Measurements from ENCODE around the gene CDYL.

Gene CDYL

DNA sequence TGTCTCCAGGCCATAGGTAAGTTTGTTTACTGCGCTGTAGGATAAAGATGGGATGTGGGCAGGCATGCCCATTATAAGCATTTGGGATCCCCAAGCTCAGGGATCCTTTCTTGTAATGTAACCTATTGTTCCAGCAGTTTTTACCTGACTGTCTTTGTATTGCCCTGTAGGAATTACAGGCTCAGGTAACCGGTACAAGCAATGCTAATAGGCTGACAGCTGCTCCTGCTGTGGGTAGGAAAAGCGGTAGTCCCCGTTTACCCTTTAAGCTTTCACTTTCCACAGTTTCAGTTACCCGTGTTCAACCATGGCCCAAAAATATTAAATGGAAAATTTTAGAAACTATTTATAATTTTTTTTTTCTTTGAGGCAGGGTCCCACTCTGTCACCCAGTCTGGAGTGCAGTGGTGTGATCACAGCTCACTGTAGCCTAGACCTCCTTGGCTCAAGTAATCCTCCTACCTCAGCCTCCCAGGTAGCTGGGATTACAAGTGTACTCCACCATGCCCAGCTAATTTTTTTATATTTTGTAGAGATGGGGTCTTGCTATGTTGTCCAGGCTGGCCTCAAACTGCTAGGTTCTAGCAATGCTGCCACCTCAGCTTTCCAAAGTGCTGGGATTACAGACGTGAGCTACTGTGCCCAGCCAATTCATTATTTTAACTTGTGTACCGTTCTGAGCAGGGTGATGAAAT is 108.6 kb downstream of the CDYL start:
- no peak for DNase-seq (ENCODE audit: low spot score)

DNA sequence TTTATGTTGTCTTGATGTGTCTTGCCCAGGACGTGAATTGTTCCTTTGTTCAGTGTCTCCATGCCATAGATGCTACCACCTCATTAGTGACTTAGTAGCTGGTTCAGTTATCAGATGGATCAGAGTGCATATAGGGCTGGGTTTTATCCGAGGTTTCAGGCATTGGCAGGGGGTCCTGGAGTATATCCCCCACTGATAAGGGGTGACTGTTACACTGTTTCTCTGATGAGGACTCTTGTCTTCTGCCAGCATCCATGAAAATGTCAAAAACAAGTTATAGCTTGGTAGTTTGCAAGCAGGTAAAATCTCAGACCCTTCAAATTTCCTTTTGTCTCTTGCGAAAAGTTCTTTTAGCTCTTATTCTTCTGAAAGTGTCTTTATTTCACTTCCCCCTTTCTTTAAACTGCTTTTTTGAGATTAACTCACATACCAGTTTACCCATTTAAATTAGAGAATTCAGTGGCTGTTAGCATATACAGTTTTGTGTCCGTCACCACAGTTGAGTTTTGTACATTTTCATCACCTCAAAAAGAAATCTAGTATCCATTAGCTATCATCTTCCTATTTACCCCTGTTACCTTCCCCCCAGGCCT is 109.2 kb downstream of the CDYL start:
- DNase-seq (ENCODE audit: low spot score), result no peak

DNA sequence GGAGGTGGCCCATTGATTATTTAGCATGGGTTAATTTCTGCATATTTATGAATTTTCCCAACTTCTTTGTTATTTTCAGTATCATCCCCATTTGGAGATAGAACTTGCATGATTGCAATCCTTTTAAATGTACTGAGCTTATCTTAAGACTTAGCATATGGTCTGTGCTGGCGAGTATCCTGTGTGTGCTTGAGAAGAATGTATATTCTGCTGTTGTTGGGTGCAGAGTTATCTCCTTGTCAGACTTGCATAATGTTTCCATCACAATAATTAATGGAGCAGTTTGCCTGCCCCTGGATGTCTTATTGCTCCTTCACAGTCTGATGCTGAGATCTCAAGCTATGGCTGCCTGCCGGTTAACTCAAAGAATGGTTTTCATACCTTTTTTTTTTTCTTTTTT is 112.6 kb downstream of the CDYL start:
- no peak for DNase-seq (ENCODE audit: low spot score)

DNA sequence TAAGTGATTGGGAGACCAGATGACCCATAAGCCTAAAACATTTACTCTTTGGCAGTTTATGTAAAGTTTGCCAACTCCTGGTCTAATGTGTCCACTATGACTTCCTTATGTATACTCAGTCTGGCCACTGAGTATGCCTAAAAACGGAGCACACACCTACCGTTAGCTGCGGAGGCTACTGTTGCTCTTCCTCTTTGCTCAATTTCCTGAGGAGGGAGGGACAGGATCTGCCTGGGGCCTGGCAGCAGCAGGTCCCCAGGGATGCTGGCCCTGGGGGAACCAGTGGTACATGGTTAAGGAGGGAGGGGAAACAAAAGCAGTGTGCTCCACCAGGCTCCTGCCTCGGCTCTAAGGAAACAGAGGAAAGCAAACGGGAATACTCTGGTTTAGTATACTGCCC is 113.5 kb downstream of the CDYL start:
- DNase-seq (ENCODE audit: low spot score), result no peak

DNA sequence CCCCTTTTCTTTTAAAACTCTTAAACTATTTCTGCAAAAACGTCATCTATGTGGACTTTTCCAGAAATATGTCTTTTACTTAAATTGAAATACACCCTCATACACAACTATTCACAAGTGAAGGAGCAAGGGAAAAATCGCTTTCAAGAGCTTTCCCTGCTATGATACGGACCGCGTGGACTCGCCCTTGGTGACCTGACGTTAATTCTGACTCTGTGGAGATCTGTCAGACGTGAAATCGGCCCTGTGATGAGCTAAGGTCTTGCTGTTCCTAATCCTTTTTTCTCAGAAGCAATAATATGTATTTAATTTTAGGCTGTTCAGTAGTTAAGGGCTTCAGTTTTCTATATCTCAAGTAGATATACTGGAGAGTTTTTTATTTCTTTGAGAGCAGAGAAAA is 114.0 kb downstream of the CDYL start:
- no peak for DNase-seq (ENCODE audit: low spot score)

DNA sequence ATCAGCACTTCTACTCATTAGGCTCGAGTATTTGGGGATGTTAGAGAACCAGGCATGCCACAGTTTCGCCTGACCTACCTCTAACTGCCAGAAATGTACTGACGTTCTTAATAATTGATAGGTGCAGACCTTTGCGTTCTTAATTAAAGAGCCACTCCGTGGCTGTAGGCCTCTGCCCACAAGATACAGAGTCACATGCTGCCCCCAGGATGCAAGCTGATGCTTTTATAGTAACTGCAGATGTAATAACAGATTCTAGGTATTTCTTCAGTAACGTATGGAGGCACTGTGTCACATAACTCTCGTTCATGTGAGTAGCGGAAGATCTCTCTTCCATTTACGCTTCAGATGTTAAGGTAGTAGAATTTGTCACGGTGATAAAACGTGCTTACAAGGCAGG is 114.4 kb downstream of the CDYL start:
- DNase-seq (ENCODE audit: low spot score), result no peak

DNA sequence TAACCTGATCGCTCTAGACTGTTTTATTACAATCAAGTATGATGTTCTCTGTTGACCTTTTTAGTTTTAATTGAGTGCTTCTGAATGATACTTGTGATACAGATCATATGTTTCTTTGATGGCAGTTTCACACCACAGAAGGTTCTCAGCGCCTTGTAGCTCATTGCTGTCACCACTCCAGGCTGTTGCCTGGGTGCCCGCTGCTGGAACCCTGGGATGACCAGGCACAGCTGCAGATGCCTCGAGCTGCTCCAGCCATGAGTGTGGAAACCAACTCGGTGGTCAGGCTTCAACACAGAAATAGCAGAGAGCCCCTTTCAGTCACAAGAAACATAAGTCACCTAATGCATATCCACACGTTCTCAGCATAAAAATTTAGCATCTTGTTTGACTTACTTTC is 114.9 kb downstream of the CDYL start:
- no peak for DNase-seq (ENCODE audit: low spot score)

DNA sequence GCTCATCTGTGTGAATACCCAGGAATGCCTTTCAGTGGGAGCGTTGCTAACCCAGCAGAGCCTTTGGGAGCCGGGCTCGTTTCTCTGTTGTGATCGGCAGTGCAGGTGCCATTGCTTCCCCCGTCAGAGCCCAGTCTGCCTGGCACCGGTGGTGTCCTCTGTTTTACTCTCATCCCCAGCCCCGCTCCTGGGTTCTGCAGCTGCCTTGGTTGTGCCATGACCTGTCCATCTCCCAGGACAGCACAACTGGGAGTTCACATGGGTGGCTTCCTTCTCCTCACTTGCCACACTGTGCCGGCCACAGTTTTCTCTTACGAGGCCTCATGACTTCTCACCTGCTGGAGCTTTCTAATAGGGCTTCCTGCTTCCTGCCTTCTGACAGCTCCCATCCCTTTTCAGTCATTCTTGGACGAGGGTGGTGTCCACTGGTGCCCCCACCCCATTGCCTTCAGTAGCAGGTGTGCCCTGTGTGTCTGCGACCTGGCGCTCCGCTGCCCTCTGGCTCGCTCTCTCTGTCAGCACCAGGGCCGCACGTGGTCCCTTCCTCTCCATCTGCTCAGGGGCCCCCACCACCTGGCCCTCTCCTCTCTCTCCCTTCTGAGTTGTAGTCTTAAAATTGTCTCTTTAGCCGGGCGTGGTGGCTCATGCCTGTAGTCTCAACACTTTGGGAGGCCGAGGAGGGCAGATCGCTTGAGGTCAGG is 116.7 kb downstream of the CDYL start:
- no peak for DNase-seq (ENCODE audit: low spot score)

DNA sequence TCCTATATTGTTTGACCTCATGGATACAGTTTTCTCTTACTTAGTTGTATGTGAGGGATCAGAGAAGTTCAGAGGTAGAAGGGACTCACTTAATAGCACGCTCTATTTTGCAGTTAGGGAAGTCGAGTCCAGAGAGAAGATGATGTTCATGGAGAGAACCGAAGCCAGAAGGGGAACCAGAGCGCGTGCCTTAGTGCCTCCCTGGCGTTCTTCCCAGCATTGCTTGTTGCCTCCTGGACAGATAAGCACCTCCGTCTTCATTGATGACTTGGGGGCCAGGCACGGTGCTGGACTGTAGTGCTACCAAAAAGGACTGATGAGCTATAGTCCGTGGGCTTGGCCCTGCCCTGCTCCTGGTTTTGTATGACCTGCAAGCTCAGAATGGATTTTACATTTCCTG is 117.8 kb downstream of the CDYL start:
- DNase-seq (ENCODE audit: low spot score), result no peak

DNA sequence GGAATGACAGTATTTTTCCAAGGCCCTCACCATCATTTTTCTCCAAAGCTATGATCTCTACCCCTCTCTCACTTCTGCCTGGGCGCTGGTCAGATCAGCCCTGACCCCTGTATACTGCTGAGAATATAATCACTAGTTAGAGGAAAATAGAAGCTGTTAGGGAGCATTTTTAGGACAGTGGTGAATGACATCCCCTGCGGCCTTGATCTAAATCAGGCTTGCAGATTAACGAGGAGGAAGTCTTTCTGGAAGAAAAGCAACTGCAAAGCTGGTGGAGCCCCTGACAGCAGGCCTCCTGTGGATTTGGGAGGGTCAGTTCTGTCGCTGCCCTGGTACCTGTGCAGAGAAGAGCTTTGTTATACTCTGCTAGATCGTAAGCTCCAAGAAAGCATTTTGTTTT is 119.8 kb downstream of the CDYL start:
- DNase-seq (ENCODE audit: low spot score), result no peak

DNA sequence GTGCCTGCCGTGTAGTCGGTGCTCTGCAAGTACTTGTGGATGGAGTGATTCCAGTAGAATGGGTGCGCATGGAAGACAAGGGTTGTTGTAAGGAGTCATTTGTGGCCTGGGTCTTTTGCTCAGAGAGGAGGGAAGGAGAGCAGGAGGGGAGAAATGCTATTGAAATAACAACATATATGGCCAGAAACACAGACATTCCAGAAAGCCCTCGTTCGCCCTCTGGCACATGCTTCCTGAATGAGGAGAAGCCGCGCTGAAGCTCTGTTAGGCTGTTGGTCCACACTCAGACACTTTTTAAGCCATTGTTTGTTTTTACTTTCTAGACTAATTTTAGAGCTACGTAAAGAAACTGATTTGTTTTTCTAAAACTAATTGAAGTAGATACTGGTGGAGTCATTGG is 120.2 kb downstream of the CDYL start:
- DNase-seq (ENCODE audit: low spot score), result no peak

DNA sequence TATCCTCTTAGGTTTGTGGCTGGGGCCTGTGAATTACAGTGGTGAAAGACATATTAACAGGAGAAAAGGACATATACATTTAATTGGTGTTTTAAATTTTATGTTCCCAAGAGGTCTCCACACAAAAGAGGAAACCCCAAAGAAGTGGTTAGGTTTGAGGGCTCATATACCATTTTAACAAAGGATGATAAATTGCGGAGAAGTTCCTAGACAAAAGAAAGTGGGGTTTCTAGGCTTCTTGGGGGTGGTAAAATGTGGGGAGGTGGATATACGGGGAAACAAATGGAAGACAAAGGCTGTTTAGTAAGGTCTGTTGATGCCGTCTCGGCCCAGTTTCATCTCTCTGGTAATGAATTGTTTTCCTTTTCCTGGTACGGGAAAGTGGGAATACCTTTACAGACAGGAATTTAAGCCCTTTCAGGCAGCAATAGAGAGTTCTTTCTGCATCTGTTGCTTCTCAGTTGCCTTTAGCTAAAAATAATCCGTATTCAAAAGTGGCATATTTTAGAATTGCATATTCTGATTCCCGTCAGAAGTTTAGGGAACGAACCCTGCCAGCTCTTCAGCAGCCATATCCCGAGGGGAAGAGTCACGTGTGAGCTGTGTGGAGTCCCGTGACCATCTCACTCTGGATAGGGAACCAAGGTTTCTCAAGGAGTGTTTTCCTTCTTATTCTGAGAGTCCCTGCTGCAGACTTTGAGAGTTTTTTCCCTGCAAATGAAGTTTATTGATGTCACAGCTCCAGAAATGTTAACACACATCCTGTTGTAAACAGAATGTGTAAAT is 123.2 kb downstream of the CDYL start:
- DNase-seq (ENCODE audit: low spot score), result no peak

DNA sequence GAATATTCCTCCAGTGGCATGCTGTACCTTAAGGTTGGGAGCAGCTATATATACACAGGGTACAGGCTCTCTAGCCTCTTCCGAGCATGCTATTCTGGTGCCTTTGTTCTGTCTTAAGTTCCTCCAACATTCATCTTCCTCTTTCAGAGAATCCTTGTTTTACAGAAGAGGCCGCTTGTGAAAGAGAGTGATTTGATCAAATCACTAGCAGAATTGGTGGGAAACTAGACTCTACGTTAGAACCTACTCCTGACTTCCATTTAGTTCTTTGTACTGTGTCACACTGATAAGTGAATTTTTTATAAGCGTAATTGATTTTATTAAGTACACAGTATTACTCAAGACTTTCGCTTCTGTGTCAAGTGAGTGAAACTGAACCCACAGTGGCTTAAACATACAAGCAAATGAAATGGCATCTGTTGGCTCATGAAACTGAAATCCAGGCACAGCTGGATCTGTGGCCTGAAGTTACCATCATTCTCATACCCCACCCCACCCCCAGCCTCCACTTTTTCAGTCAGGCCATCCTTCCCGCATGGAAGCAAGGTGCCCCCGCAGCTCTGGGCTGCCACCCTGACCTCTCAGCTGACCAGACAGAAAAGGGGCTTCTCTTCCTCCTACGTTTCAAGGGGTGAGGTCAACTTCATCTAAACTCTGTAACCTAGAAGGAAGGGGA is 125.3 kb downstream of the CDYL start:
- no peak for DNase-seq (ENCODE audit: low spot score)

DNA sequence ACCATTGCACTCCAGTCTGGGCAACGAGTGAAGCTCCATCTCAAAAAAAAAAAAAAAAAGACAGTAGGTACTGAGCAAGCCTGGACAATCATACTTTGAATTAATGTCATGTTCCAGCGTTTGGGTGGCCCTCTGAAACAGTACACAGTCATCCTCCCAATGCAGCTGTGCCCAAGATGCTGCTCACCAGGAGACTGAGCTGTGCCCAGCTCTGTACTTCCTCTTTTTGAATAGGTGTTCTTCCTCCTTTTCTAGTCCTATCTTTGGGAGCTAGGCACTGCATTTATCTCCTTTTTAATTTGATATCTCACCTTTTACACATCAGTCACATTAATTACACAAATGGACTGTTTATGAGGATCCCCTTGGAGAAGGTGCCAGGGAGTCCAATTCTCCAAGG is 126.2 kb downstream of the CDYL start:
- DNase-seq (ENCODE audit: low spot score), result no peak

DNA sequence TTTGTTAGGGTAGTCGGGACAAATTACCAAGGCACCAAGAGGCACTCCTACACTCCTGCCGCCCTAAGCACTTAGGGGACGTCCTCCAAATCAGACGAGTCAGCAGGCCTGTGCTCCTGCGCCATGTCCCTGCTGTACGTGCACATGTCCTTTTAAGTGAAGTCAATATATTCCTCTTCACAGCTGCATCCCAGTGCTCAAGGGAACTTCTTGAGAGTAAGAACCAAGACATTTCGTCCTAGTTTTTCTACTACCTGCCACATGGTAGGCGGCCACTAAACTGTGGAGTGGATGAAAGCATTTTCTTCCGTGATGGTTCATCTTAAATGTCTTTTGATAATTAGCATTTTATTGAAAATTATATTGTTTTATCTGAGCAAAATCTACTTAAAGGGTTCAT is 126.9 kb downstream of the CDYL start:
- DNase-seq (ENCODE audit: low spot score), result no peak

DNA sequence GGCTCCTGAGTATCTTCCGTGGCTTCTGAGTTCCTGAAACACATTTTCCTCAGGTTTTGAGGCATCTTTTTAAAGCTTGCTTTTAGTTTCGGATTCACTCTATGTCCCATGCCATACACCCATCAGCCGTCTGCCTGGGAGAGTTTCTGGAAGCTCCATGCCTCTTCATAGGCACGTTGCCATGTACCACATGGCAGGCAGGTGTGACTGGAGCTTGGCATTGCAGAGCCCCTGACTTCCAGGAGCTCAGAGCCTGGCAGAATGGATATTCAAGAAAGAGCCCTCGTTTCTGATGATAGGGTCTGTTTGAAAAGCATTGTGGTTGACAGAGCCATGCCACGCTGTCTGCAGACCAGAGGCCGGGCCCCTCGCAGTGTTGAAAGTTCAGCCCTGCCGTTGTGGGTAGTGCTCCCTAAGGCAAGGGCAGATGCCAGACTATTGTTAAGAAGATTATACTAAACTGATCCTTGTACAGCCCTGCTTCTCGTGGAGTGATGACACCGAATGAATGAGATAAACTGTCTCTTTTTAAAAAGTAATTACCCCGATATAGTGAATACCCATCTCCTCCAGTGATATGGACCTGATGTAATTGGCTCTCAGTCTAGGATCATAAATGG is 127.7 kb downstream of the CDYL start:
- DNase-seq (ENCODE audit: low spot score), result no peak

DNA sequence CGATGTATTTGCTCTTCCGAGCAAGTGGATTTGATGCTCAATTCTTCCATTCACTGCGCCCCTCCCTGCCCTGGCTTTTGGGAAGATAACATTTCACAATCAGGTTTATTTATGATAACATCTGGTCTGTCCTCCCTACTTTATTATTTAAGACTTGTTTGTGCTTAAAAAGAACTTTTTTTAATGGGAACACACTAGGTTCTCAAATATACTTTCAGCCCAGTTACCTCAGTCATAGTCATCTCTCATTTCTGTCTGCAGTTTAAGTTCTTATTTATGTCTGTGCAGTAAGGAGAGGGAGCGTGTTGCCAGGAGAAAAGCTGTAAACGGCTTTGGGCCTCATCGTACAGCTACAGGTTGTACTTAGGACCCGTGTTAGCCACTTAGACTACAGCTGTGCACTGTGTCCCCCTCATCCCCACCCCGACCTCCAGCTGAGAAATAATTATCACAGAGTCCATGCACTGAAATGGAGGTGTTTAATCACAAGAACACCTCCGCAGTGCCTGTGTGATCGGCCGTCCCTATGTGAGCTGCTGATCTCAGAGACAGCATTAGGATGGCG is 128.3 kb downstream of the CDYL start:
- no peak for DNase-seq (ENCODE audit: low spot score)

DNA sequence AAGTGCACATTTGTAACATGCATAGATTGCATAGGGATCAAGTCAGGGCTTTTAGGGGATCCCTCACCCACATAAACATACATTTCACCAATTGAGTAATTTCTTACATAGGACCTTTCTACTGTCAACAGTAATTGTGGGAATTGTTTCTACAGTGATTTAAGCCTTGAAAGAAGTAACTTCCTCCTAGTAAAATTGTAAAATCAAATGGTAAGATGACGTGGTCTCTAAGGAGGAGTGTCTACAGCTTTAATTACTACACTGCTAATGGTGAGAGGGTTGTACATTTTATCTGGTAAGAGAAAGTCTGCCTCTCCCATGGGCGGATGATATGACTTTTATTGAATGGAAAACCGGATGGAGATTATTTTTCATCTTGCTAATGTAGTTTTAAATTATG is 129.6 kb downstream of the CDYL start:
- DNase-seq (ENCODE audit: low spot score), result no peak

DNA sequence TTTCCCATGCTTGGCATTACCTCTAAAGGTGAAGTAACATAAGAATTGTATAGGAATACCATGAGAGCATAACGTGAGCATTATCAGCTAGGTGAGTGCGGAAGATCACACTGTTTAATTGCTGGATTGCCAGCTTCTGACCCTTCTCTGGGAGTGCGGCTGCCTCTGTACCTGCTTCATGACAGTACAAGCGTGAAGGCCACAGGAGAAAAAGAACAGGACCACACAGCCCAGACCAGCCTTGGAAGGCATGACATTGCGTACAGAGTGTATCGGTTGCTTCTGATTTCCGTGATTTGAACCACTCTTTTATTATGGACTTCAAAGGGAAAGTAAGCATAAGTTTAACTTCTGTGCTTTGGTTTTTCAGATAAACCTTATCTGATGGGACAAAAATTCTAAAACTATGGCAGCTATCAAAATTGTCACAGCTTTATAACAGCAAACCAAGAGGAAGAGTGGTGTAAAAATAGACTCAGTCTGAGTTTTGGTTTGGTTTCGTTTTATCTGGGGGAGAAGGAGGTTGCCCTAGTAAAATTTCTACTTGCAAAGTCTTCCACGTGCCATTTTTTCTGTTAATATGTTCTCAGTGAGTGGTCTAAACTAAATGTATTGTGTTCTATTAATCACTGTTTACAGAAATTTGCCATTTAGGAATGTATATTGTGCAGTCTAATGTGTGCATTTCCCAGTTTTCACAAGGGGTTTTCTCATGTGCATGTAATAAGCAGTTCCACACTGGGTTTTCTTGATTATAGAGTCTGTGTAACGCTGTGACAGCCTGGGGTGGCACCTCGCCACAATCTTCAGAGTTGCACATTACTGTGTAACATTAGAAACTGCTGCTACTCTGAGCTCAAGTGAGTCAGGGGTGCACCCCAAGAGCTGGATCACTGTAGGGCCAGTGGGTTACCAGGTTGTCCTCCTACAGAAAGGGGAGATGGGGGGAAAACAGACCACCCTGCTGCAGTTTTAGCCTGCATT is 130.4 kb downstream of the CDYL start:
- DNase-seq (ENCODE audit: low spot score), result no peak

DNA sequence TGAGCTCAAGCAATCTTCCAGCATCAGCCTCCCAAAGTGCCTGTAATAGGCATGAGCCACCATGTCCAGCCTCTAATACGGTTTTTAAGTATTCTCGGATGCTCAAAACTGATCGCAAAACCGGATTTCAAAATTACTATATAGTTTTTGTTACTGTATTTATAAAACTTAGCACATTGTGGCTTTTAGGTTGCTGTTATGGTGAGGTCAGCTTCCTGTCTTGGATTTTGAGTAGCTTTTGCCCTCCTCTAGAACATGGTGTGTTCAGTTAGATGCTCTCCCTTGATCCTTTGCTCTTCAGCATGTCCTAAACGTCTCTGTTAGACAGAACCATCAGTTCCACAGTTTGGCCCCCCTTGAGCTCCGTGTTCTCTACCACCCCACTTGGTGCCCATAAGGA is 131.4 kb downstream of the CDYL start:
- DNase-seq (ENCODE audit: low spot score), result no peak

Measured in HuH-7 (cell line).